Measurements from ENCODE around the gene DLGAP1.

Gene DLGAP1

GRCh38 chr18:3910512-3910911 is 544.6 kb downstream of the DLGAP1 start:
- ChIA-PET POLR2A (no interaction called here), CTCF (interaction anchor here (0.6 kb wide), 2 partner anchors 269 to 374 kb away, joined by 3 to 4 read pairs; no protein-coding TSS in a partner anchor)
- Histone ChIP-seq H3K9me3 (ENCODE audit: control insufficient read depth, insufficient read depth, low read depth, low read length) (no peaks in the 10 kb centered on the region), H3K36me3 (ENCODE audit: control insufficient read depth in 2 of 2, insufficient read depth in 1 of 2, low read length in 2 of 2) (no peaks in the 10 kb centered on the region), H3K4me3 (ENCODE audit: low read depth, low read length) (no peak overlapping the region), H3K4me1 (ENCODE audit: control insufficient read depth, insufficient read depth, low read length) (no peaks in the 10 kb centered on the region), H3K27ac (ENCODE audit: extremely low read depth, low read depth, low read length) (no peak overlapping the region)
- no peak for TF ChIP-seq ZBTB7A (tag by site-specific recombination; IDR thresholded peaks at IDR 0.05; ENCODE audit: low read depth)
- no peak for TF ChIP-seq ZSCAN30 (tag by site-specific recombination; IDR thresholded peaks at IDR 0.05)
- TF ChIP-seq ZNF280D (tag by site-specific recombination; IDR thresholded peaks at IDR 0.05) = no peak
- no peak for TF ChIP-seq KLF8 (tag by site-specific recombination; IDR thresholded peaks at IDR 0.05)

- Histone ChIP-seq H3K4me3 (ENCODE audit: low read depth, low read length) (no peak overlapping the region), H3K36me3 (ENCODE audit: control insufficient read depth in 2 of 2, insufficient read depth in 1 of 2, low read length in 2 of 2) (no peaks in the 10 kb centered on the region), H3K4me1 (ENCODE audit: control insufficient read depth, insufficient read depth, low read length) (no peaks in the 10 kb centered on the region), H3K27ac (ENCODE audit: extremely low read depth, low read depth, low read length) (no peak overlapping the region), H3K9me3 (ENCODE audit: control insufficient read depth, insufficient read depth, low read depth, low read length) (no peaks in the 10 kb centered on the region)
- ChIA-PET CTCF (interaction anchor here (0.5 kb wide), 1 partner anchor 84 kb away, joined by 3 read pairs; no protein-coding TSS in a partner anchor), POLR2A (no interaction called here)
- no peak for TF ChIP-seq ZNF223 (tag by site-specific recombination; IDR thresholded peaks at IDR 0.05)
- TF ChIP-seq HOXD13 (CRISPR knock-in tag; IDR thresholded peaks at IDR 0.05; ENCODE audit: borderline replicate concordance) = no peak
- no peak for TF ChIP-seq ZNF18 (tag by site-specific recombination; IDR thresholded peaks at IDR 0.05)
- TF ChIP-seq ZNF544 (tag by site-specific recombination; IDR thresholded peaks at IDR 0.05) = no peak
Measured at GRCh38 chr18:3907955-3908354, 547.2 kb downstream of the DLGAP1 start.

GRCh38 chr18:3906116-3906750 is 548.9 kb downstream of the DLGAP1 start:
- no peaks in the 10 kb centered on the region for H3K36me3 ChIP-seq (ENCODE audit: control insufficient read depth in 2 of 2, insufficient read depth in 1 of 2, low read length in 2 of 2)
- H3K4me1 ChIP-seq (ENCODE audit: control insufficient read depth, insufficient read depth, low read length) = no peaks in the 10 kb centered on the region
- no peak overlapping the region for H3K4me3 ChIP-seq (ENCODE audit: low read depth, low read length)
- no peaks in the 10 kb centered on the region for H3K9me3 ChIP-seq (ENCODE audit: control insufficient read depth, insufficient read depth, low read depth, low read length)
- no peak overlapping the region for H3K27ac ChIP-seq (ENCODE audit: extremely low read depth, low read depth, low read length)
- POLR2A ChIA-PET = no interaction called here
- no peak for TF ChIP-seq ZEB2 (tag by site-specific recombination; IDR thresholded peaks at IDR 0.05)
- TF ChIP-seq SETDB1 (IDR thresholded peaks at IDR 0.05; ENCODE audit: insufficient read length, low read length) = no peak
- TF ChIP-seq ZNF645 (tag by site-specific recombination; IDR thresholded peaks at IDR 0.05) = no peak
- TF ChIP-seq INSM2 (tag by site-specific recombination; IDR thresholded peaks at IDR 0.05) = no peak
- no peak for TF ChIP-seq ZBTB26 (tag by site-specific recombination; optimal IDR thresholded peaks at IDR 0.05)
- no peak for TF ChIP-seq ZNF548 (tag by site-specific recombination; IDR thresholded peaks at IDR 0.05)
- CTCF ChIA-PET = interaction anchor here (0.7 to 0.9 kb wide), 2 partner anchors 9 to 20 kb away, joined by 3 to 4 read pairs; no protein-coding TSS in a partner anchor
